Mesendoderm (in vitro differentiated cells): ENCODE data around the gene CAPN12.

Experiments used
- DNase-seq: peaks from one replicate; pipeline ENCODE4 v3.0.0; 2013
- H2AK5ac ChIP-seq: 2 replicates; pipeline ENCODE4 v1.6.1; 2013; ENCODE audit warnings: low read length, inconsistent platforms
- H2BK120ac ChIP-seq: 2 replicates; pipeline ENCODE4 v1.6.1; 2013; ENCODE audit warnings: low read depth, mild to moderate bottlenecking, low read length, moderate library complexity, mixed read lengths
- H2BK15ac ChIP-seq: replicated peaks from 2 replicates; pipeline ENCODE4 v1.6.1; 2013; ENCODE audit warnings: low read depth, mild to moderate bottlenecking, moderate library complexity
- H2BK5ac ChIP-seq: 2 replicates; pipeline ENCODE4 v1.6.1; 2013; ENCODE audit warnings: low read length, inconsistent platforms
- H3K18ac ChIP-seq: 2 replicates; pipeline ENCODE4 v1.6.1; 2013; ENCODE audit warnings: mild to moderate bottlenecking, low read length, mixed read lengths
- H3K23ac ChIP-seq: one replicate; pipeline ENCODE4 v1.6.1; 2013; ENCODE audit warnings: low read length
- H3K27ac ChIP-seq: 2 replicates; pipeline ENCODE4 v1.5.1; 2013; ENCODE audit warnings: low read depth, mild to moderate bottlenecking, inconsistent platforms, low read length, moderate library complexity
- H3K27me3 ChIP-seq: 2 replicates; pipeline ENCODE4 v1.6.1; 2013; ENCODE audit warnings: low read length, control low read depth, mild to moderate bottlenecking, inconsistent platforms; ENCODE audit not compliant: insufficient read depth, poor library complexity
- H3K36me3 ChIP-seq: 2 replicates; pipeline ENCODE4 v1.6.1; 2013; ENCODE audit warnings: low read length, inconsistent platforms; ENCODE audit not compliant: control insufficient read depth, insufficient read depth
- H3K4ac ChIP-seq: one replicate; pipeline ENCODE4 v1.6.1; 2013; ENCODE audit warnings: low read depth, mild to moderate bottlenecking, low read length, moderate library complexity
- H3K4me1 ChIP-seq: 2 replicates; pipeline ENCODE4 v1.6.1; 2013; ENCODE audit warnings: low read depth, low read length, inconsistent platforms; ENCODE audit not compliant: control insufficient read depth
- H3K4me2 ChIP-seq: 2 replicates; pipeline ENCODE4 v1.6.1; 2013; ENCODE audit warnings: low read length
- H3K4me3 ChIP-seq: 2 replicates; pipeline ENCODE4 v1.5.1; 2013; ENCODE audit warnings: mild to moderate bottlenecking, low read length
- H3K56ac ChIP-seq: one replicate; pipeline ENCODE4 v1.6.1; 2013; ENCODE audit warnings: low read length
- H3K79me1 ChIP-seq: 2 replicates; pipeline ENCODE4 v1.6.1; 2013; ENCODE audit warnings: low read length, inconsistent platforms
- H3K79me2 ChIP-seq: 2 replicates; pipeline ENCODE4 v1.6.1; 2013; ENCODE audit warnings: mild to moderate bottlenecking, low read length; ENCODE audit not compliant: control insufficient read depth, insufficient read depth
- H3K9ac ChIP-seq: 2 replicates; pipeline ENCODE4 v1.6.1; 2013; ENCODE audit warnings: low read length, inconsistent platforms
- H4K5ac ChIP-seq: one replicate; pipeline ENCODE4 v1.6.1; 2013; ENCODE audit warnings: low read length
- H4K8ac ChIP-seq: one replicate; pipeline ENCODE4 v1.6.1; 2013; ENCODE audit warnings: low read depth, mild to moderate bottlenecking, control low read depth, low read length, moderate library complexity
- WGBS: extraction: QIAGEN DNeasy Blood & Tissue Kit; methylation state at CpG from one replicate; pipeline ENCODE4 v1.1.7; 2013; ENCODE audit warnings: low lambda C conversion rate, missing lambda C conversion rate; ENCODE audit not compliant: insufficient coverage; ENCODE audit errors: extremely low coverage; 5-methylcytosine and 5-hydroxymethylcytosine counted together

The CAPN12 gene

DNA sequence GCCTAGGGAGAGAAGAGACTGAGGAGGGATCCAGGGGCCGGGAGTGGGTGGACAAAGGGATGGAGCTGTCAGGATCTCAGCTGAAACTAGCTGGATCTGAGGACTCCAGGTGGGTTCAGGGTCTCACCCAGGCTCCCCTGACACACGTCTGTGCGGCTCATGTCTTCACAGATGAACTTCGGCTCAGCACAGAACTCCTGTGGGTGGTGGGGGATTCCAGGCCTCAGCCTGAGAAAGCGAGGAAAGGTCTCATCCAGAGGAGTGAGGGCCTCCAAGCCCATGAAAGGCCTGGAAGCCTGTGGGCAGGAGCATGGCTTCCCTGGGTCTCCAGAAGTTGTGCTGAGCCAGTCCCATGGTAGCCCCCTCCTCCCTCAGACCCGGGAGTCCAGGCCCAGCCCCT, 1.4 kb downstream of the CAPN12 start:
- no peaks in the 10 kb centered on the region for H3K79me1 ChIP-seq
- no peak overlapping the region for H3K4me2 ChIP-seq
- no peak overlapping the region for H3K27ac ChIP-seq
- no peaks in the 10 kb centered on the region for H3K27me3 ChIP-seq
- no peak overlapping the region for H2BK15ac ChIP-seq
- H3K56ac ChIP-seq = no peak overlapping the region
- H2BK5ac ChIP-seq = no peak overlapping the region
- H4K8ac ChIP-seq = no peak overlapping the region
- no peak overlapping the region for H3K4ac ChIP-seq
- H2BK120ac ChIP-seq = no peak overlapping the region
- H3K9ac ChIP-seq = no peak overlapping the region
- no peaks in the 10 kb centered on the region for H3K36me3 ChIP-seq
- no peak overlapping the region for H4K5ac ChIP-seq
- H3K18ac ChIP-seq = no peak overlapping the region
- DNase-seq = no peak
- no peak overlapping the region for H2AK5ac ChIP-seq
- no peaks in the 10 kb centered on the region for H3K79me2 ChIP-seq
- no peak overlapping the region for H3K23ac ChIP-seq
- H3K4me3 ChIP-seq = no peak overlapping the region
- no CpG with 5 or more reads among the region's 6 CpGs for WGBS
- no peaks in the 10 kb centered on the region for H3K4me1 ChIP-seq

GRCh38 chr19:38742296-38742695, 2.0 kb downstream of the CAPN12 start:
- Histone ChIP-seq H2BK120ac (no peak overlapping the region), H3K79me2 (no peaks in the 10 kb centered on the region), H3K18ac (no peak overlapping the region), H3K4me2 (no peak overlapping the region), H3K4me1 (no peaks in the 10 kb centered on the region), H2AK5ac (no peak overlapping the region), H3K56ac (no peak overlapping the region), H3K27me3 (no peaks in the 10 kb centered on the region), H3K79me1 (no peaks in the 10 kb centered on the region), H3K9ac (no peak overlapping the region), H4K8ac (no peak overlapping the region), H3K23ac (no peak overlapping the region), H3K36me3 (no peaks in the 10 kb centered on the region), H3K27ac (no peak overlapping the region), H2BK15ac (no peak overlapping the region), H3K4ac (no peak overlapping the region), H4K5ac (no peak overlapping the region), H3K4me3 (no peak overlapping the region), H2BK5ac (no peak overlapping the region)
- WGBS = no CpG with 5 or more reads among the region's 9 CpGs
- no peak for DNase-seq

DNA sequence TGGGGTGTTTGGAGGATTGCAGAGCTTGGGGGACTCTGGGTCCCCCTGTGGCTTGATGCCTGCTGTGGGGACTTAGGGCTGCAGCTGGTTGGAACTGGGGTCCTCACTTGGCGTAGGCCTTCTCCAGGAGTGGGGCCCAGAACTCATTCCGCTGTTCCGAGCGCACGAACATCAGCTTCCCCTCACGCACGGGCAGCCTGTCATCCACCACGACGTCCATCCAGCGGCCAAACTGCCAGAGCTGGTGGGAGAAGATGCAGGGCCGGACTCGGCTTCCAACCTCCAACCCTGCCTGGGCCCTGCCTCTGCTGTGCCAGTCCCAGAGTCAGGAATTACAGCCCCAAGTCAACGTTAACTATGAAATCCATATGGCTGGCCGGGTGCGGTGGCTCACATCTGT, 2.6 kb downstream of the CAPN12 start:
- H3K4me2 ChIP-seq = no peak overlapping the region
- H3K4ac ChIP-seq = no peak overlapping the region
- H3K23ac ChIP-seq = no peak overlapping the region
- H3K79me2 ChIP-seq = no peaks in the 10 kb centered on the region
- no peak overlapping the region for H2BK15ac ChIP-seq
- no peaks in the 10 kb centered on the region for H3K27me3 ChIP-seq
- no peak for DNase-seq
- no peak overlapping the region for H3K27ac ChIP-seq
- WGBS = no CpG with 5 or more reads among the region's 15 CpGs
- H4K8ac ChIP-seq = no peak overlapping the region
- no peak overlapping the region for H3K56ac ChIP-seq
- no peak overlapping the region for H3K4me3 ChIP-seq
- no peak overlapping the region for H2AK5ac ChIP-seq
- no peaks in the 10 kb centered on the region for H3K79me1 ChIP-seq
- no peak overlapping the region for H3K18ac ChIP-seq
- H2BK120ac ChIP-seq = no peak overlapping the region
- no peak overlapping the region for H3K9ac ChIP-seq
- H3K4me1 ChIP-seq = no peaks in the 10 kb centered on the region
- no peak overlapping the region for H4K5ac ChIP-seq
- no peaks in the 10 kb centered on the region for H3K36me3 ChIP-seq
- H2BK5ac ChIP-seq = no peak overlapping the region

- no peak overlapping the region for H4K8ac ChIP-seq
- H3K79me2 ChIP-seq = no peaks in the 10 kb centered on the region
- no peaks in the 10 kb centered on the region for H3K27me3 ChIP-seq
- H3K56ac ChIP-seq = no peak overlapping the region
- no peak overlapping the region for H3K27ac ChIP-seq
- WGBS = no CpG with 5 or more reads among the region's 2 CpGs
- H3K4me1 ChIP-seq = no peaks in the 10 kb centered on the region
- H3K4ac ChIP-seq = no peak overlapping the region
- DNase-seq = no peak
- no peak overlapping the region for H2BK15ac ChIP-seq
- no peak overlapping the region for H2BK5ac ChIP-seq
- no peak overlapping the region for H3K23ac ChIP-seq
- H3K36me3 ChIP-seq = no peaks in the 10 kb centered on the region
- no peak overlapping the region for H3K9ac ChIP-seq
- H2AK5ac ChIP-seq = no peak overlapping the region
- no peak overlapping the region for H2BK120ac ChIP-seq
- no peak overlapping the region for H3K4me2 ChIP-seq
- no peak overlapping the region for H3K4me3 ChIP-seq
- H4K5ac ChIP-seq = no peak overlapping the region
- H3K79me1 ChIP-seq = no peaks in the 10 kb centered on the region
- no peak overlapping the region for H3K18ac ChIP-seq
Measured at GRCh38 chr19:38740932-38741331, 3.3 kb downstream of the CAPN12 start.

- no peak overlapping the region for H3K4me3 ChIP-seq
- H3K18ac ChIP-seq = no peak overlapping the region
- H3K9ac ChIP-seq = no peak overlapping the region
- H2BK15ac ChIP-seq = no peak overlapping the region
- no peaks in the 10 kb centered on the region for H3K79me2 ChIP-seq
- no peaks in the 10 kb centered on the region for H3K36me3 ChIP-seq
- no peaks in the 10 kb centered on the region for H3K79me1 ChIP-seq
- no CpG with 5 or more reads among the region's 9 CpGs for WGBS
- no peak for DNase-seq
- H2AK5ac ChIP-seq = no peak overlapping the region
- H4K8ac ChIP-seq = no peak overlapping the region
- H2BK5ac ChIP-seq = no peak overlapping the region
- H2BK120ac ChIP-seq = no peak overlapping the region
- no peak overlapping the region for H3K23ac ChIP-seq
- no peak overlapping the region for H3K4me2 ChIP-seq
- no peak overlapping the region for H4K5ac ChIP-seq
- H3K27ac ChIP-seq = no peak overlapping the region
- H3K4me1 ChIP-seq = no peaks in the 10 kb centered on the region
- no peak overlapping the region for H3K4ac ChIP-seq
- H3K27me3 ChIP-seq = no peaks in the 10 kb centered on the region
- H3K56ac ChIP-seq = no peak overlapping the region
Measured at GRCh38 chr19:38740257-38740592, 4.0 kb downstream of the CAPN12 start.

DNA sequence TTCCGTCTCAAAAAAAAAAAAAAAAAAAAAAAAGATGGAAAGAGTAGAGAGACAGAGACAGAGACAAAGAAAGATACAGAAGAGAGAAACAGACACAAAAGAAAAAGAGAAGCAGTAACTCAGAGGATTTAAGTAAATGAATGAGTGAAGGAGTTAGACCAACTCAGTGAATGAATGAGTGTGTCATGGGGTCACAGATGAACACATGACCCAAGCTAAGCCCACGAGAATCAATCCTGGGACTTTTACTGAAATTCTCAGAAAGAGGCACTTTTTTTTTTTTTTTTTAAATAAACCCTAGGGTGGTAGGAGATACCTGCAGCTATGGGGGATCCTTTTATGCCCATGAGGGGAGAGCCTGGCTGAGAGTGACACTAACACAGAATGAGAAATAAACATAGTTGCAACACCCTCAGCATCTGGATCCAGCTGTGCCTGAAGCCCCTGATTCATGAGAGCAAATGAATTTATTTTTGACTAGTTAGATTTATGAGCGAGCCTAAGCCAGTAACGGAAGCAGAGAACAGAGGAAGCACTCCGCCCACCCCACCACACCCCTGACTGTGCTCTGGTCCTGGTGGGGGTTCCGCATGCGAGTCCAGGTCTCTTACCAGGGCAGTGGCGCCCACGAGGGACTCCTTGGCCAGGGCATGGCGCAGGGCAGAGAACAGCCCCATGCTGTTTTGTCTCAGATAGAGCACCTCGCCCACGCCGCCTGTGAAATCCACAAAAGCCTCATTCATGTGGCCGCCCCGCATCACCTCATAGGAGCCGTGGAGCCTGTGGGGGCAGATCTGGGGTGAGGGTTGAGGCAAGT, 4.6 kb downstream of the CAPN12 start:
- Histone ChIP-seq H3K79me1 (no peaks in the 10 kb centered on the region), H3K18ac (no peak overlapping the region), H3K23ac (no peak overlapping the region), H4K5ac (no peak overlapping the region), H3K56ac (no peak overlapping the region), H2BK120ac (no peak overlapping the region), H3K4ac (no peak overlapping the region), H3K4me2 (no peak overlapping the region), H4K8ac (no peak overlapping the region), H3K27me3 (no peaks in the 10 kb centered on the region), H3K79me2 (no peaks in the 10 kb centered on the region), H2AK5ac (no peak overlapping the region), H3K4me3 (no peak overlapping the region), H3K27ac (no peak overlapping the region), H3K4me1 (no peaks in the 10 kb centered on the region), H3K9ac (no peak overlapping the region), H2BK5ac (no peak overlapping the region), H3K36me3 (no peaks in the 10 kb centered on the region), H2BK15ac (no peak overlapping the region)
- no peak for DNase-seq
- no CpG with 5 or more reads among the region's 16 CpGs for WGBS
